Panc1 (cell line): ENCODE measurements around the gene LPP. TPM values are rescaled to one million over a fixed set of nuclear protein-coding genes. Genes with fewer than 3 reads are reported as not detected.

Experiments used
- ATAC-seq: fragments of 200-7000 bp; cut with Tn5 transposase; 2 replicates; pipeline ENCODE4 v1.9.1; 2020; ENCODE audit warnings: mild to moderate bottlenecking, moderate library complexity
- BruUV-seq: library from RNA; stranded (reverse); fragments of 400-500 nt; replicated peaks from 2 replicates; lab custom pipeline; 2021; lab: Mats Ljungman, UMichigan
- CTCF ChIA-PET: fragments of 300-600 bp; sonication (Branson Sonifier 250); formaldehyde crosslinking; loops from one replicate; lab custom pipeline; 2022; ENCODE audit warnings: antibody characterized with exemption; lab: Charles Lee
- POLR2A ChIA-PET: fragments of 300-600 bp; sonication (Branson Sonifier 250); formaldehyde crosslinking; loops from one replicate; lab custom pipeline; 2022; ENCODE audit warnings: antibody characterized with exemption; lab: Charles Lee
- DNase-seq: peaks from one replicate; pipeline ENCODE4 v3.0.0-alpha.2; 2010; ENCODE audit warnings: low read depth, low spot score
- H3K27ac ChIP-seq: 2 replicates; pipeline ENCODE4 v1.5.1; 2011; ENCODE audit warnings: mild to moderate bottlenecking, low read length, inconsistent platforms
- H3K27me3 ChIP-seq: fragments of 200-500 bp; sonication (Bioruptor generic); 2 replicates; pipeline ENCODE4 v1.6.0; 2014; ENCODE audit warnings: low read length, inconsistent platforms; ENCODE audit not compliant: control insufficient read depth, insufficient read depth
- H3K36me3 ChIP-seq: fragments of 200-500 bp; sonication (Bioruptor generic); 2 replicates; pipeline ENCODE4 v1.5.1; 2014; ENCODE audit warnings: inconsistent platforms, mild to moderate bottlenecking, low read length, moderate library complexity; ENCODE audit not compliant: control insufficient read depth, insufficient read depth
- H3K4me1 ChIP-seq: 2 replicates; pipeline ENCODE4 v1.5.1; 2011; ENCODE audit warnings: inconsistent platforms, mild to moderate bottlenecking, low read length, moderate library complexity; ENCODE audit not compliant: control insufficient read depth, insufficient read depth
- H3K4me3 ChIP-seq, 2 experiments: 2 replicates each; pipeline ENCODE4 v1.5.1; 2011 to 2012; ENCODE audit warnings: low read depth in 2 of 2, low read length in 2 of 2, mild to moderate bottlenecking in 2 of 2, inconsistent platforms in 1 of 2, moderate library complexity in 1 of 2
- H3K9me3 ChIP-seq: fragments of 200-500 bp; sonication (Bioruptor generic); 2 replicates; pipeline ENCODE4 v1.5.1; 2014; ENCODE audit warnings: low read depth, mild to moderate bottlenecking, inconsistent platforms, low read length, moderate library complexity; ENCODE audit not compliant: control insufficient read depth, insufficient read depth
- CTCF ChIP-seq: fragments of 450-650 bp; IDR thresholded peaks from 2 replicates; pipeline ENCODE4 v1.5.1; 2017; ENCODE audit warnings: mild to moderate bottlenecking
- POLR2AphosphoS5 ChIP-seq: IDR thresholded peaks from 2 replicates; pipeline ENCODE4 v1.6.1; 2012; ENCODE audit warnings: mild to moderate bottlenecking, low read depth, low read length, moderate library complexity
- SIN3A ChIP-seq: IDR thresholded peaks from 2 replicates; pipeline ENCODE4 v1.6.1; 2012; ENCODE audit warnings: low read depth, mild to moderate bottlenecking, low read length, moderate library complexity, borderline replicate concordance; ENCODE audit not compliant: insufficient read depth
- TCF7L2 ChIP-seq: IDR thresholded peaks from 2 replicates; pipeline ENCODE4 v1.6.1; 2011; ENCODE audit warnings: mild to moderate bottlenecking, low read depth, low read length, inconsistent platforms
- in situ Hi-C: cut with HindIII; loops from 2 replicates; pipeline ENCODE4 v1.10.0; 2016; ENCODE audit warnings: low sequenced_read_pairs, low pct_unique_long_range_greater_than_20kb
- intact Hi-C: fragments of 100-400 bp; cut with micrococcal nuclease; formaldehyde crosslinking; loops from one replicate; pipeline ENCODE4 v1.10.0; 2022; ENCODE audit not compliant: unreplicated experiment
- total RNA-seq: library from RNA; stranded (reverse); gene quantifications from one replicate; pipeline ENCODE4 v1.2.1, GENCODE V29; 2021; ENCODE audit not compliant: unreplicated experiment
- TF ChIP-seq, protein P1 (sequence below), 2 experiments: IDR thresholded peaks; 2 replicates each; pipeline ENCODE4 v1.6.1; 2011 to 2012; ENCODE audit warnings: low read depth in 2 of 2, control low read depth in 1 of 2, low read length in 1 of 2, mild to moderate bottlenecking in 1 of 2, moderate library complexity in 1 of 2; ENCODE audit not compliant: insufficient read depth in 1 of 2

Gene LPP
- total RNA-seq, 1 experiment from 2014 or later = 90.0 TPM

DNA sequence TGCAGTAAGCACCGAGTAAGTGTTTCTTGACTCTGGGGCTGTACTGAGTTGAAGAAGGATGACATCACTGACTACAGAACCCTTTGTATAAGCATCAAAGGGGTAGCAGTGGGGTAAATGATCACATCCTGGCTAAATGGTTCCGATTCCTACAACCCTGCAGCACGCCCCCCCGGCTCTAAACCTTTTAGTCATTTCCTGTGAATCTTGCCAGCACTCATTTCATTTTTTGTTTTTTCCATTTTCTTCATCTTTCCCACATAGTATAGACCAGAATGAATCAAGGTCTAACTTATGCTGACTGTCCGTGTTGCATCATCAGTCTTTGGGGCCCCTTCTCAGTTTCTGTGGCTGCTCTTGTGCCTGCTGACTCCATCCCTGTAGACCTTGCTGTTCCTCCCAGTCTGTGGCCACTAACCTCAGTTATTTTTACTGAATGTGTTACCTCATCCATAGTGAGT lies 634.7 kb downstream of the LPP start:
- in situ Hi-C loops (no loop called here), intact Hi-C loops (no loop called here)
- Histone ChIP-seq H3K27me3 (no peaks in the 10 kb centered on the region), H3K36me3 (no peaks in the 10 kb centered on the region), H3K4me3 (no peak overlapping the region), H3K9me3 (no peaks in the 10 kb centered on the region), H3K27ac (no peak overlapping the region), H3K4me1 (no peaks in the 10 kb centered on the region)
- ATAC-seq (no peak), DNase-seq (no peak)
- ChIA-PET POLR2A (no interaction called here), CTCF (no interaction called here)
- TF ChIP-seq POLR2AphosphoS5 (no peak), TCF7L2 (no peak), CTCF (no peak), SIN3A (no peak)
- TF ChIP-seq, protein P1, sequence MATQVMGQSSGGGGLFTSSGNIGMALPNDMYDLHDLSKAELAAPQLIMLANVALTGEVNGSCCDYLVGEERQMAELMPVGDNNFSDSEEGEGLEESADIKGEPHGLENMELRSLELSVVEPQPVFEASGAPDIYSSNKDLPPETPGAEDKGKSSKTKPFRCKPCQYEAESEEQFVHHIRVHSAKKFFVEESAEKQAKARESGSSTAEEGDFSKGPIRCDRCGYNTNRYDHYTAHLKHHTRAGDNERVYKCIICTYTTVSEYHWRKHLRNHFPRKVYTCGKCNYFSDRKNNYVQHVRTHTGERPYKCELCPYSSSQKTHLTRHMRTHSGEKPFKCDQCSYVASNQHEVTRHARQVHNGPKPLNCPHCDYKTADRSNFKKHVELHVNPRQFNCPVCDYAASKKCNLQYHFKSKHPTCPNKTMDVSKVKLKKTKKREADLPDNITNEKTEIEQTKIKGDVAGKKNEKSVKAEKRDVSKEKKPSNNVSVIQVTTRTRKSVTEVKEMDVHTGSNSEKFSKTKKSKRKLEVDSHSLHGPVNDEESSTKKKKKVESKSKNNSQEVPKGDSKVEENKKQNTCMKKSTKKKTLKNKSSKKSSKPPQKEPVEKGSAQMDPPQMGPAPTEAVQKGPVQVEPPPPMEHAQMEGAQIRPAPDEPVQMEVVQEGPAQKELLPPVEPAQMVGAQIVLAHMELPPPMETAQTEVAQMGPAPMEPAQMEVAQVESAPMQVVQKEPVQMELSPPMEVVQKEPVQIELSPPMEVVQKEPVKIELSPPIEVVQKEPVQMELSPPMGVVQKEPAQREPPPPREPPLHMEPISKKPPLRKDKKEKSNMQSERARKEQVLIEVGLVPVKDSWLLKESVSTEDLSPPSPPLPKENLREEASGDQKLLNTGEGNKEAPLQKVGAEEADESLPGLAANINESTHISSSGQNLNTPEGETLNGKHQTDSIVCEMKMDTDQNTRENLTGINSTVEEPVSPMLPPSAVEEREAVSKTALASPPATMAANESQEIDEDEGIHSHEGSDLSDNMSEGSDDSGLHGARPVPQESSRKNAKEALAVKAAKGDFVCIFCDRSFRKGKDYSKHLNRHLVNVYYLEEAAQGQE (IDR thresholded peaks at IDR 0.05; ENCODE audit: insufficient read depth in 1 of 2, low read depth in 2 of 2, low read length in 1 of 2) = no peak
- BruUV-seq = no TSS peak

GRCh38 chr3:188789251-188789650 lies 635.3 kb downstream of the LPP start:
- no peaks in the 10 kb centered on the region for H3K4me1 ChIP-seq
- H3K4me3 ChIP-seq = no peak overlapping the region
- DNase-seq (no peak), ATAC-seq (no peak)
- intact Hi-C loops (no loop called here), in situ Hi-C loops (no loop called here)
- TF ChIP-seq TCF7L2 = no peak
- TF ChIP-seq, protein P1 (IDR thresholded peaks at IDR 0.05; ENCODE audit: insufficient read depth in 1 of 2, low read depth in 2 of 2, low read length in 1 of 2) = no peak
- TF ChIP-seq CTCF = no peak
- TF ChIP-seq SIN3A = no peak
- TF ChIP-seq POLR2AphosphoS5 = no peak
- no peaks in the 10 kb centered on the region for H3K9me3 ChIP-seq
- H3K36me3 ChIP-seq = no peaks in the 10 kb centered on the region
- CTCF ChIA-PET = no interaction called here
- no TSS peak for BruUV-seq
- no peaks in the 10 kb centered on the region for H3K27me3 ChIP-seq
- no peak overlapping the region for H3K27ac ChIP-seq
- POLR2A ChIA-PET = no interaction called here
